ENCODE data around the gene GIT2. TPM values are rescaled to one million over a fixed set of nuclear protein-coding genes. Genes with fewer than 3 reads are reported as not detected.

Gene GIT2
- total and polyA plus RNA-seq, 2 of the 13 experiments (the other 11 are each of a cell fraction or from before 2014, with no cell fraction given): 18.4 to 19.8 TPM

- no peak for TF ChIP-seq SRSF9 (IDR thresholded peaks at IDR 0.05; ENCODE audit: borderline replicate concordance, insufficient read depth, low read depth, low read length, poor library complexity, severe bottlenecking)
Measured at GRCh38 chr12:109947521-109947920, 48.6 kb downstream of the GIT2 start (continued).

- FAIRE-seq: no peak
- intact Hi-C loops (cut with micrococcal nuclease; ENCODE audit: unreplicated experiment): loop anchor here (5.0 kb wide), 1 partner anchor 50 kb away; the partner anchor contains the start of genes ANKRD13A and GIT2
- no peak for TF ChIP-seq ZNF567 (CRISPR knock-in tag; IDR thresholded peaks at IDR 0.05; ENCODE audit: borderline replicate concordance)
- TF ChIP-seq ZNF687 (CRISPR knock-in tag; IDR thresholded peaks at IDR 0.05): 0 out of 2 replicates have a peak, but pooled peaks have one; percentile 43
- no peak for TF ChIP-seq ZMYM2 (CRISPR knock-in tag; IDR thresholded peaks at IDR 0.05)
- no peak for TF ChIP-seq DDIT3 (CRISPR knock-in tag; IDR thresholded peaks at IDR 0.05)
- 0 out of 2 replicates have a peak, but pooled peaks have one; percentile 15 for TF ChIP-seq ZNF768 (CRISPR knock-in tag; IDR thresholded peaks at IDR 0.05)
- no peak for TF ChIP-seq ZNF543 (CRISPR knock-in tag; IDR thresholded peaks at IDR 0.05)
- TF ChIP-seq ZNF414 (CRISPR knock-in tag; IDR thresholded peaks at IDR 0.05): no peak
- TF ChIP-seq HMGXB3 (CRISPR knock-in tag; IDR thresholded peaks at IDR 0.05; ENCODE audit: borderline replicate concordance): no peak
- no peak for TF ChIP-seq RARA (CRISPR knock-in tag; IDR thresholded peaks at IDR 0.05)
- TF ChIP-seq SSRP1 (CRISPR knock-in tag; IDR thresholded peaks at IDR 0.05): no peak
- TF ChIP-seq SPEN (CRISPR knock-in tag; IDR thresholded peaks at IDR 0.05; ENCODE audit: low read depth): no peak
- no peak for TF ChIP-seq MYNN (CRISPR knock-in tag; IDR thresholded peaks at IDR 0.05; ENCODE audit: low read depth)
- TF ChIP-seq TRIM24 (CRISPR knock-in tag; IDR thresholded peaks at IDR 0.05): no peak
Measured at GRCh38 chr12:109946913-109947312, 49.3 kb downstream of the GIT2 start.

More at GRCh38 chr12:109946913-109947312, 49.3 kb downstream of the GIT2 start:
- no peak for DNase-seq (ENCODE audit: low spot score)
- CTCF ChIA-PET (ENCODE audit: low intra/inter-chr PET ratio, low total read pairs): no interaction called here
- Histone ChIP-seq H3K27me3 (ENCODE audit: control insufficient read depth in 1 of 2, insufficient read depth in 2 of 2, low read length in 2 of 2) (no peaks in the 10 kb centered on the region), H3K4me1 (ENCODE audit: insufficient read depth, low read length) (peaks cover 76% of the 10 kb centered on the region), H3K9me3 (ENCODE audit: low read length) (no peaks in the 10 kb centered on the region), H3K36me3 (replicated peaks in 1 of 2; ENCODE audit: control insufficient read depth in 1 of 2, insufficient read depth in 2 of 2, low read length in 2 of 2) (peaks cover 4 to 18% of the 10 kb centered on the region in 2 experiments), H4K20me1 (ENCODE audit: insufficient read depth, low read length) (no peaks in the 10 kb centered on the region), H2AFZ (ENCODE audit: low read length) (no peak overlapping the region), H3K4me3 (replicated peaks in 1 of 3; ENCODE audit: insufficient read depth in 1 of 3, low read depth in 2 of 3, low read length in 3 of 3) (no peak overlapping the region), H3K27ac (ENCODE audit: extremely low read length, insufficient read depth, low read length) (peak overlapping the region; percentile 76), H3K4me2 (ENCODE audit: low read depth, low read length) (no peak overlapping the region), H3K79me2 (ENCODE audit: insufficient read depth, low read length) (no peaks in the 10 kb centered on the region), H3K9ac (ENCODE audit: insufficient read depth, low read depth, low read length) (no peak overlapping the region)
- no TSS peak for BruUV-seq (replicated peaks)
- in situ Hi-C loops (cut with HindIII; ENCODE audit: extremely low pct_ligation_motif_present, low pct_unique_long_range_greater_than_20kb): no loop called here
- POLR2A ChIA-PET: interaction anchor here (0.6 kb wide), 2 partner anchors 19 to 97 kb away, joined by 3 read pairs; no protein-coding TSS in a partner anchor
- WGBS (ENCODE audit: low lambda C conversion rate): 96% methylated on average over 9 of the region's 9 CpGs
- no peak for ATAC-seq

Data from HepG2 (cell line).